Subcutaneous adipose tissue (tissue), 4 donors: ENCODE measurements around the gene MAGI3. TPM values are rescaled to one million over a fixed set of nuclear protein-coding genes. Genes with fewer than 3 reads are reported as not detected.

Experiments
- CTCF ChIP-seq: fragments of 450-650 bp; IDR thresholded peaks from one replicate; pipeline ENCODE4 v1.5.1; 2016; ENCODE audit warnings: low read depth, mild to moderate bottlenecking, control low read depth, antibody characterized with exemption, moderate library complexity
- total RNA-seq, 4 donors: library from RNA; depleted of rRNA; stranded (reverse); fragments of >200 nt; gene quantifications; one replicate each; pipeline ENCODE4 v1.1.0, GENCODE V29; 2016

Gene MAGI3
- 10 to 100 TPM; 11.6 to 19.4 (median 15.7) TPM for total RNA-seq

GRCh38 chr1:113389953-113390834, at the start of gene MAGI3:
Gene MAGI3, plus strand, starts transcription at chr1:113390515. Its CDS starts 519 bp downstream, at chr1:113391034.
- TF ChIP-seq CTCF = no peak

GRCh38 chr1:113353580-113353979, 36.7 kb upstream of the MAGI3 start:
- no peak for TF ChIP-seq CTCF

GRCh38 chr1:113363935-113364334, 26.4 kb upstream of the MAGI3 start:
- TF ChIP-seq CTCF = no peak

- TF ChIP-seq CTCF = no peak
Measured at GRCh38 chr1:113369040-113369439, 21.3 kb upstream of the MAGI3 start.

- TF ChIP-seq CTCF = no peak
Measured at GRCh38 chr1:113369699-113370098, 20.6 kb upstream of the MAGI3 start.

GRCh38 chr1:113370868-113371267, 19.4 kb upstream of the MAGI3 start:
- TF ChIP-seq CTCF = no peak

GRCh38 chr1:113372546-113372945, 17.8 kb upstream of the MAGI3 start:
- no peak for TF ChIP-seq CTCF
